Bronchial epithelial cell (primary cell): Measurements from ENCODE around the gene CNKSR3. TPM values are rescaled to one million over a fixed set of nuclear protein-coding genes. Genes with fewer than 3 reads are reported as not detected.

ENCODE experiments used
- DNase-seq: peaks from one replicate; pipeline ENCODE4 v3.0.0-alpha.2; 2010; ENCODE audit warnings: low read depth
- FAIRE-seq: peaks from 2 replicates; lab custom pipeline; 2011; peaks lifted over from hg19 to GRCh38; lab: Jason Lieb, UNC
- H3K27me3 ChIP-seq: 2 replicates; pipeline ENCODE4 v1.5.1; 2011; ENCODE audit warnings: low read length; ENCODE audit not compliant: control insufficient read depth, insufficient read depth
- H3K36me3 ChIP-seq: 2 replicates; pipeline ENCODE4 v1.5.1; 2011; ENCODE audit warnings: low read length; ENCODE audit not compliant: control insufficient read depth, insufficient read depth
- H3K4me3 ChIP-seq: 2 replicates; pipeline ENCODE4 v1.5.1; 2011; ENCODE audit warnings: mild to moderate bottlenecking, low read depth, low read length, control low read depth
- CTCF ChIP-seq: IDR thresholded peaks from 2 replicates; pipeline ENCODE4 v1.5.1; 2011; ENCODE audit warnings: mild to moderate bottlenecking, moderate library complexity, low read length, control low read depth, inconsistent platforms; ENCODE audit not compliant: insufficient read depth, severe bottlenecking
- total RNA-seq: library from RNA; depleted of rRNA; stranded (reverse); fragments of >200 nt; gene quantifications from 2 replicates; pipeline ENCODE4 v1.2.1, GENCODE V29; 2014

Gene CNKSR3
- total RNA-seq, 1 donor from 2014 or later, result 2.6 TPM

- Histone ChIP-seq H3K4me3 (no peak overlapping the region), H3K27me3 (no peaks in the 10 kb centered on the region), H3K36me3 (no peaks in the 10 kb centered on the region)
- FAIRE-seq (no peak), DNase-seq (no peak)
- TF ChIP-seq CTCF, result no peak
Measured at GRCh38 chr6:154411076-154411475, 99.4 kb downstream of the CNKSR3 start.

- Histone ChIP-seq H3K4me3 (no peak overlapping the region), H3K36me3 (no peaks in the 10 kb centered on the region), H3K27me3 (no peaks in the 10 kb centered on the region)
- TF ChIP-seq CTCF, result no peak
- DNase-seq, result peak; percentile 90
- FAIRE-seq, result no peak
Measured at GRCh38 chr6:154410619-154411072, 99.8 kb downstream of the CNKSR3 start.

GRCh38 chr6:154408891-154409500 is 101.5 kb downstream of the CNKSR3 start:
- TF ChIP-seq CTCF, result peak; percentile 64
- FAIRE-seq, result no peak
- peak; percentile 52 for DNase-seq
- Histone ChIP-seq H3K4me3 (no peak overlapping the region), H3K36me3 (no peaks in the 10 kb centered on the region), H3K27me3 (no peaks in the 10 kb centered on the region)

- TF ChIP-seq CTCF, result no peak
- FAIRE-seq (no peak), DNase-seq (no peak)
- Histone ChIP-seq H3K36me3 (no peaks in the 10 kb centered on the region), H3K27me3 (no peaks in the 10 kb centered on the region), H3K4me3 (no peak overlapping the region)
Measured at GRCh38 chr6:154407440-154407839, 103.0 kb downstream of the CNKSR3 start.

GRCh38 chr6:154406869-154407268 is 103.6 kb downstream of the CNKSR3 start:
- Histone ChIP-seq H3K36me3 (no peaks in the 10 kb centered on the region), H3K27me3 (no peaks in the 10 kb centered on the region), H3K4me3 (no peak overlapping the region)
- DNase-seq (no peak), FAIRE-seq (no peak)
- no peak for TF ChIP-seq CTCF

GRCh38 chr6:154406301-154406700 is 104.2 kb downstream of the CNKSR3 start:
- no peak for TF ChIP-seq CTCF
- Histone ChIP-seq H3K27me3 (no peaks in the 10 kb centered on the region), H3K4me3 (no peak overlapping the region), H3K36me3 (no peaks in the 10 kb centered on the region)
- FAIRE-seq, result no peak
- DNase-seq, result no peak
